ENCODE measurements around the gene ASB18.

Gene ASB18, protein sequence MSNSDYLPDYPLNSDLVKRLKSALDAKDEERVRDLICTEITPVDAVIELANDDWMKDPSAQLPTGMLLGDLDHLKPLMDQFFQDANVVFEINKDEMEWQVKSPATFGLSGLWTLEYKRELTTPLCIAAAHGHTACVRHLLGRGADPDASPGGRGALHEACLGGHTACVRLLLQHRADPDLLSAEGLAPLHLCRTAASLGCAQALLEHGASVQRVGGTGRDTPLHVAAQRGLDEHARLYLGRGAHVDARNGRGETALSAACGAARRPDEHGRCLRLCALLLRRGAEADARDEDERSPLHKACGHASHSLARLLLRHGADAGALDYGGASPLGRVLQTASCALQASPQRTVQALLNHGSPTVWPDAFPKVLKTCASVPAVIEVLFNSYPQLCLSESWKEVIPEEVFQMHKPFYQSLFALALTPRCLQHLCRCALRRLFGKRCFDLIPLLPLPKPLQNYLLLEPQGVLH

DNA sequence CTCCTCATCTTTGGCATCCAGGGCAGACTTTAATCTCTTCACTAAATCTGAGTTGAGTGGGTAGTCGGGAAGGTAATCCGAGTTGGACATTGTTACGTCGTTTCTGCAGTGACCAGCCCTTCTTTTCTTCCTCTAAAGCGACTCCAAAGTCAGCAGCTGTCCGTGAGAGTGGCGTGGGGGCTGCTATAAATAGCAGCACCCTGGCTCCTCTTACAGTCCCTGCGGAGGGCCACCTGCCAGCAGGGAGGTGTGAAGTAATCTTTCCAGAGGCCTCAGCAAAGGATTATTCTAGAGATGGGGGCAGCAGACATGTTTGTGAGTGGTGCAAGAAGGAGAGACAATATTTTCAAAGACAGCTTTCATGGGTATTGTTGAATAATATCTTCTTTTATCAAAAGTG lies at the start of gene ASB18:
TSS of gene ASB18 (minus strand) at position 151 of the 400 bp plus-strand sequence. CDS start at position 90, 61 bp downstream.
- H3K36me3 Mint-ChIP-seq, result no peaks in the 10 kb centered on the region
- H3K4me1 Mint-ChIP-seq, result no peaks in the 10 kb centered on the region
- DNase-seq (ENCODE audit: low spot score in 2 of 2) (no peak), ATAC-seq (no peak)
- H3K9me3 Mint-ChIP-seq, result peaks cover 6% of the 10 kb centered on the region
- H3K27ac Mint-ChIP-seq, result no peak within 1 kb of the TSS
- no peak within 1 kb of the TSS for H3K4me3 Mint-ChIP-seq

DNA sequence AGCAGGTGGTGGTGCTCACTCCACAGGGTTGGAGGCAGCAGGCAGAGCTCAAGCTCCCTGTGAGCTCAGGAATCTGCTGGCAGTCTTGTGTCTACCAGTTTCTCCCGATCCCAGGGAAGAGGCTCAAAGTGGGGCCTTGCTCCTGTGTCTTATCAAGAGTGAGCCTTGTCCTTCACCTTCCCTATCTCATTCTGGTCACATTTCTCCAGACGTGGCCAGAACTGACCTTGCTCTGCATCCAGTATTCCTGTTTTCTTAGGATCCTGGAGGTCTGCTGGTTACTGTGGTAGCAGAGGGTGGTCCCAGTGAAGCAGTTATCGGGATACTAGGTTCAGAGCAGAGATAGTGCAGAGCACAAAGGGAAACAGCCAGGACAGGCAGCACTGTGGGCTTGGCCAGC lies 47.1 kb upstream of the ASB18 start:
- H3K4me1 Mint-ChIP-seq, result no peaks in the 10 kb centered on the region
- DNase-seq (ENCODE audit: low spot score in 2 of 2) (no peak), ATAC-seq (no peak)
- no peaks in the 10 kb centered on the region for H3K9me3 Mint-ChIP-seq
- no peak overlapping the region for H3K27ac Mint-ChIP-seq
- H3K36me3 Mint-ChIP-seq, result no peaks in the 10 kb centered on the region
- no peak overlapping the region for H3K4me3 Mint-ChIP-seq

DNA sequence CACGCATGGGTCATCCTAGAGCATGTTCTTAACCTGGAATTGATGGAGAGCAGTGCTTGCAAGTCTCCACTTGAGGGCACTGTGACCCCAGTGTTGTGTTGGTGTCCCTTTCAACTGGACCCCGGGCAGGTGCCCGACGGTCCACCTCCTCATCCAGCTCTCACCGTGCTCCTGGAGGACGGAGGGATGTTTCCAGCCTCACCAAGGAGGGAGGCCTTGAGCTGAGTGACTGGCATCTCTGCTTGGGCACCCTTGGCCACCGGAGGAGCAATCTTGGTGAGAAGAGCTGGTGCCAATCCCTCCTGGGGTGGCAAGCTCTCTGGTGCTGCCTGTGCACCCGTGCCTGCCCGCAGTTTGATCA lies 45.4 kb upstream of the ASB18 start:
- no peaks in the 10 kb centered on the region for H3K4me1 Mint-ChIP-seq
- ATAC-seq (no peak), DNase-seq (ENCODE audit: low spot score in 2 of 2) (no peak)
- H3K27ac Mint-ChIP-seq, result no peak overlapping the region
- no peaks in the 10 kb centered on the region for H3K36me3 Mint-ChIP-seq
- H3K4me3 Mint-ChIP-seq, result no peak overlapping the region
- H3K9me3 Mint-ChIP-seq, result no peaks in the 10 kb centered on the region

DNA sequence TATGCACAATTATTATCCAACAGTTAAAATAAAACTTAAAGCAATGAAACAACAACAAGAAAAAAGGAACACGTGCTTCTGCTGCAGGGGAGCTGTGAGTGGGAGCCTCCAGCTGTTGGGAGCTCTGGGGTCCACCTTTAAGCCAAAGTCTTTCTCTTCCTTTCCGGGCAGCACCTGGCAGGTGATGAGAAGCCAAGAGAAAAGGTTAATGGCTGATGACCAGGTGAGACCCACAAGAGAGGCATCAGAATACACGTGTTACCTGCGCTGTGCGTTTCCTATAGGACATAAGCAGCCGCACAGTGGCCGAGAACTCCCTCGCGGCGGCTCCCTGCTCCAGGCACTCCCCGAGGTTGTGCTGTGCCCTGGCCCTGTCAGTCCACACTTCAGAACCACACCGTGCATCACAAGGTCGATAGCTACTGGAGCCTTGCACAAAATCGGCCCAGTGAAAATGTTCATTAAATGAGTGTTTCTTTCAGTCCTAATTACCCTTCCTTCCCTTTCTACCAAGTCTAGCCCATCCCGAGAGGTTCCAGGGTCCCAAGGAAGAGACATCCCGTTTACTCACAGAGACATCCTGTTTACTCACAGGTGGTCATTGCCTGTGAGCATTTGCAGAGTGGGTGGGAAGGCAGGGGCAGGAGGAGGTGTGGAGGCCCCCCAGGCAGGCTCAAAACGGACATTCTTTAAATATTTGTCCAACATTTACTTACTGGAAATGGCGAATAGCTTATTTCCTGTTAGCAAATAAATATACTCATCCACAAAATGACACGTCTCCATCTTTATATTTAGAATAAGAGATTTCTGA lies 44.9 kb upstream of the ASB18 start:
- H3K36me3 Mint-ChIP-seq, result no peaks in the 10 kb centered on the region
- no peak overlapping the region for H3K4me3 Mint-ChIP-seq
- ATAC-seq (no peak), DNase-seq (ENCODE audit: low spot score in 2 of 2) (no peak)
- no peaks in the 10 kb centered on the region for H3K9me3 Mint-ChIP-seq
- H3K27ac Mint-ChIP-seq, result no peak overlapping the region
- H3K4me1 Mint-ChIP-seq, result no peaks in the 10 kb centered on the region

DNA sequence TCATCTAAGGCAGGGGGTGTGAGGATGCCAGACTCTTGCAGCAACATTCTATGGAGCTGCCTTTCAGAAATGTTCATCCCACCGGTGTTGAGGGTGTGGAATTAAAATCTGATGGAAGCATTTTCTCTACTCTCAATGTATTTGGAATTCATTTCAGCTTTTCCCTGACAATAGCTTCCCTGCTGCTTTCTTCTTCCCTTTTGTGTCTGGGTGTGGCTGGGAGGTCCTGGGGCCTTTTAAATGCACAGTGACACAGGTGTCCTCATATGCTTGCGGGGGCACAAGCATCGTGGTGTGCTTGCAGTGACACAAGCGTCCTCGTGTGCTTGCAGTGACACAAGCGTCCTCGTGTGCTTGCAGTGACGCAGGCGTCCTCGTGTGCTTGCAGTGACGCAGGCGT lies 43.4 kb upstream of the ASB18 start:
- DNase-seq (ENCODE audit: low spot score in 2 of 2) (no peak), ATAC-seq (no peak)
- no peaks in the 10 kb centered on the region for H3K9me3 Mint-ChIP-seq
- no peaks in the 10 kb centered on the region for H3K4me1 Mint-ChIP-seq
- no peaks in the 10 kb centered on the region for H3K36me3 Mint-ChIP-seq
- no peak overlapping the region for H3K27ac Mint-ChIP-seq
- no peak overlapping the region for H3K4me3 Mint-ChIP-seq

DNA sequence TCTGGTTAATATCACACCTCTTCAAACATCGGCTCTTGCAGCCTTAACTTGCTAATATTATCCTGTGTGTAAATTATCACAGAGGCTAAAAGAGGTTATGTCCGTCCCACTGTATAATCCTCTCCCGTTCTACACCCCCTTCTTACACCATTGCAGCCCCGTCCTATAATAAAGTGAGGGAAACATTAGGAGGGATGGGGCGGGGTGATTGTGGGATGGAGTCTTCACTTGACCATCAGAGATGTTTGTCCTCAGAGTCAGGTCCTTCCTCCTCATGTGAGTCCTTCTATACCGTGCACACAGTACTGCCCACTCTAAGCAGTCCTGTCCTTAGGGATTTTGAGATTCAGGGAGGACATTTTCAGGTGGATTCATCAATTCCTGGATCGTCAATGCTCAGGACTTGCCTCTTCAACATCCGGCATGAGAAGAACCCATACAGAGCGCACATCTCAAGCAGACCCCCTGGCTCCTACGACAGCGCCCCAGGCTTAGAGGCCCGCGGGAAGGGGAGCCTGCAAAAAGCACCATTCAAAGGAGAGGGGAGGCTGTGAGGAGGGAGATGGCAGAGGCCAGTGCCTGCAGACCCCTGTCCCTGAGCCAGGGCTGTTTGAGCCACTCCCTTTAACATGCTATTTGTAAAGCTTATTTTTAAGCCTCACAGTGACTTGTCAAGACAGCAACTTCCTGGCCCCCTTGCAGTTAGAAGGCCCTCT lies 42.8 kb upstream of the ASB18 start:
- ATAC-seq (no peak), DNase-seq (ENCODE audit: low spot score in 2 of 2) (no peak)
- H3K27ac Mint-ChIP-seq, result no peak overlapping the region
- H3K4me1 Mint-ChIP-seq, result no peaks in the 10 kb centered on the region
- H3K9me3 Mint-ChIP-seq, result no peaks in the 10 kb centered on the region
- H3K36me3 Mint-ChIP-seq, result no peaks in the 10 kb centered on the region
- H3K4me3 Mint-ChIP-seq, result no peak overlapping the region

DNA sequence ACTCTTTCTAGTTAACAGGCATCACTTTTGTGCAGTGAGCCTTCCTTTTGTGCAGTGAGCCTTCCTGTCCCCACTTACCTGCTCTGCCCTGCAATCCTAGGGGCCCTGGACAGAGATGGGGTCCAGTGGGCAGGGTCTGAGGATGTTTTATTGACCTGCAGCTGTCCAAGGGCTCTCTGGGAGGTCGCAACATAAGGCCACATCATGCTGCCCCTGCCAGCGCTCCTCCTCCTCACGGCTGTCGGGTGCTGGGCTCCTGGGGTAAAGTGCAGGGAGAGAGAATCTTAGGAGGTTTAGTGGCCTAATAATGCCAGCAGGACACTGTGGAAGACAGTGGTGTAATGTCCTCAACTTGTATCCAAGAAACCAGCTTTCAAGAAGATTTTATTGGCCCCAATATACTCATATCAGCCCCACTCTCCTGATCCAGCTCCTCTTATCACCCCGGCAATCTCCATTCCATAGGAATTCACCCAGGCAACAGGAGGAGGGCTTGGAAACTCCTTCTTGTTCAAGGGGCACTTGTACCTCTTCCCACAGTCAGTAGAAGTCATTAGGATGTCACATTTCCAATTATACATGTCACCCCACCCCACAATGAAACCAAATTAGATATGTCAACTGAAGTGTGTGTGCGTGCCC lies 41.9 kb upstream of the ASB18 start:
- H3K27ac Mint-ChIP-seq, result no peak overlapping the region
- DNase-seq (ENCODE audit: low spot score in 2 of 2) (no peak), ATAC-seq (no peak)
- H3K4me1 Mint-ChIP-seq, result no peaks in the 10 kb centered on the region
- no peaks in the 10 kb centered on the region for H3K36me3 Mint-ChIP-seq
- no peak overlapping the region for H3K4me3 Mint-ChIP-seq
- no peaks in the 10 kb centered on the region for H3K9me3 Mint-ChIP-seq

DNA sequence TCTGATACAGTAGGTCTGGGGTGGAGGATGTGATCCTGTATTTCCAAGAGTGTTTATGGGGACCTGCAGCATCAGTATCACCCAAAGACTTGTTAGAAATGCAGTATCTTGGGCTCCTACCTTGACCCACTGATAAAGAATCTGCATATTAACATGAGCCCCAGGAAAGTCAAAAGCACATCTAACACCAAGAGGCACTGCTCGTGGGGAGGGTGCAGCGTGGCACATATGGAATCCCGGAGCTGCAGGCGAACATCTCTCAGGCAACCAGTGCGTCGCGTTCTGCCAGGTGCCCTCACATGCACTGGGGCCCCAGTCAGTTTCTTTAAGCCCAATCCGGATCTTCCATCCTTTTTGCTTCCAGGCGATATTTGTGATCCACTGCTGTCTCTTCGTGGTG lies 41.3 kb upstream of the ASB18 start:
- Mint-ChIP-seq H3K4me1 (no peaks in the 10 kb centered on the region), H3K27ac (no peak overlapping the region), H3K9me3 (no peaks in the 10 kb centered on the region), H3K4me3 (no peak overlapping the region), H3K36me3 (no peaks in the 10 kb centered on the region)
- ATAC-seq (no peak), DNase-seq (ENCODE audit: low spot score in 2 of 2) (no peak)

DNA sequence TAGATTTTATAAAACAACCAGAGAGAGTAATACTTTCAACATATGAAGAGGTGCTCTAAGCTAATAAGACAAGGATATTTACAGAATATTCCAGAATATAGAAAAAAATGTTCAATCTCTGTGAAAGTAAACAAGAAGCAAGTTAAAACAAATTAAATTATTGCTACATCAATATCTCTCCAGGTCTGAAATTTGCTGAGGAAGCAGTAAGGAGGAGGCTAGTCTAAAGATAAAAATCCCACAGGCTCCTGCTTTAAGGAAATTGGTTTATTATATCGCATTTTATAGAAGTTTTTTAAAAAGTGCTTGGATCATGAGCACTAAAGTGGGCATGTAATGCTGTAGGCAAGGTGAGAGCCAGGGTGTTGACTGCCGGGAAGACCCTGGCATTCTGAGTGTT lies 39.7 kb upstream of the ASB18 start:
- Mint-ChIP-seq H3K4me3 (no peak overlapping the region), H3K9me3 (no peaks in the 10 kb centered on the region), H3K4me1 (no peaks in the 10 kb centered on the region), H3K27ac (no peak overlapping the region), H3K36me3 (no peaks in the 10 kb centered on the region)
- ATAC-seq, result no peak
- no peak for DNase-seq (ENCODE audit: low spot score in 2 of 2)

DNA sequence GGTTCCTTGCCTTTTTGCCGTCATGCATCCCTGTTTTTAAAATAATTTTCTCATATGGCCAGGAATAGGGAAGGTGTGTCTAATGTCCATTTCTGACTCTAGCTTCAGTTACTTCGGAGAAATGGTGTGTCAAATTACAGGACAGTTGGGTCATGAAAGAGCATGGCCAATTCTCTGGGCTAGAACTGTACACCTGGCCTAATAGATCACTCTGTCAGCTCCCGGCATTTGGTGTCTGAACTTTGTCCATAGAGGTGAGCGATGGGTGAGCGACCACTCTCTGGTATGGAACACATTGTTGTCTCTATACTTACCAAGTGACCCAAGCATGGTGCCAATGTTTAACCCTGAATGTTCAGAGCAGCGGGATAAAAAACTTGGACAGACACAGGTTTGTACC lies 38.3 kb upstream of the ASB18 start:
- DNase-seq (ENCODE audit: low spot score in 2 of 2) (no peak), ATAC-seq (no peak)
- Mint-ChIP-seq H3K4me3 (no peak overlapping the region), H3K4me1 (no peaks in the 10 kb centered on the region), H3K36me3 (no peaks in the 10 kb centered on the region), H3K27ac (no peak overlapping the region), H3K9me3 (no peaks in the 10 kb centered on the region)

DNA sequence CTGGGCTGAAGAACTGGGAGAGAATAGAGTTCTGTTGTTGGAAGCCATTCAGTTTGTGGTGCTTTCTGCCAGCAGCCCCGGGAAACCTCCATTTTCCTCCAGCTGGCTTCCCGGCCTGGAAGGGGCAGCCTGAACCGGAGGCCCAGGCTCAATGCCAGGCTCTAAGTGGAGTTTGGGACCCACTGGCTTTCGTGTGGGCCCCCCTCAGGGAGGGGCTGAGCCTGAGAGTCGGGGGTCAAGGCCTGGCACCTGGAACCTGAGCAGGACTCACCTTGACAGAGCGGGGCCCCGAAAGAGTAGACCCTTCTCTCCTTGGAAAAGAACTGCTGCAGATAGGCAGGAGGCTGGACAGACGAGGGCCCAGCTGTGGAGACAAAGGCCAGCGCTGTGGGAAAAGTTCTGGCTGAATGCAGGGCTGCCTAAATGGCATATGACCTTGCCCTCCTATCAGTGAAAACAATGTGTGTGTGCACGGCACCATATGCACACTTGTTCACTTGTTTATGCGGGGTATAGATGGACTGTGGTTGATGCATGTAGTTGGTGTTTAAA lies 34.8 kb upstream of the ASB18 start:
- Mint-ChIP-seq H3K36me3 (no peaks in the 10 kb centered on the region), H3K4me1 (no peaks in the 10 kb centered on the region), H3K27ac (no peak overlapping the region), H3K4me3 (no peak overlapping the region), H3K9me3 (no peaks in the 10 kb centered on the region)
- ATAC-seq, result no peak
- DNase-seq (ENCODE audit: low spot score in 2 of 2), result no peak

DNA sequence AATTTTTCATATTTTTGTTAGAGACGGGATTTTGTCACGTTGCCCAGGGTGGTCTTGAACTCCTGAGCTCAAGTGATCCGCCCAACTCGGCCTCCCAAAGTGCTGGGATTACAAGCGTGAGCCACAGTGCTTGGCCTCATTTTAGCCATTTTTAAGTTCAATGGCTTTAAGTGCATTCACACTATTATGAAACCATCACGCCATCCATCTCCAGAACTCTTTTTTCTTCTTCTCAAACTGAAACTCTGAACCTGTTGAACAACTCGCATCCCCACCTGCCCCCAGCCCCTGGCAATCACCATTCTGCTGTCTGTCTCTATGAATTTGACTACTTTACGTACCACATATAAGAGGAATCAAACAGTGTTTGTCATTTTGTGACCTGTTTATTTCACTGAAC lies 31.3 kb upstream of the ASB18 start:
- Mint-ChIP-seq H3K4me3 (no peak overlapping the region), H3K27ac (no peak overlapping the region), H3K9me3 (no peaks in the 10 kb centered on the region), H3K4me1 (no peaks in the 10 kb centered on the region), H3K36me3 (no peaks in the 10 kb centered on the region)
- ATAC-seq (no peak), DNase-seq (ENCODE audit: low spot score in 2 of 2) (no peak)

DNA sequence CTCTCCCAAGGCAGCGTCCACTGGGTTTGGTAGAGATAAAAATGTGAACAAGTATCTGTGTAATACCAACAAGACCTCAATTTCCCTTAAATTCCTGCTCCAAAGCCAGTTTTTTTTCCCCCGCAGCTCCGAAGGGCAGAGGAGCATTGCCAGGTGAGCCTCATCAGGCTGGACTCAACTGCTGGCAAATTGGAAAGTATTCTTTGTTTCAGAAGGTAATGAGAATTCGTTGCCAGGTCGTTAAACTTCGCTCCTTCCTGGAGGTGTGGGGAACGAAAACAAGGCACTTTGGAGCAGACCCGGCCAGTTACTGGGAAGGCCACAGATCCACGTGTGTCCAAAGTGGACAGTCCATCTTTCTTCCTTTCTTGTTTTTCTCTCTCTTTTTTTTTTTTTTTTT lies 30.4 kb upstream of the ASB18 start:
- Mint-ChIP-seq H3K4me3 (no peak overlapping the region), H3K36me3 (no peaks in the 10 kb centered on the region), H3K27ac (no peak overlapping the region), H3K4me1 (no peaks in the 10 kb centered on the region), H3K9me3 (no peaks in the 10 kb centered on the region)
- ATAC-seq, result no peak
- no peak for DNase-seq (ENCODE audit: low spot score in 2 of 2)

DNA sequence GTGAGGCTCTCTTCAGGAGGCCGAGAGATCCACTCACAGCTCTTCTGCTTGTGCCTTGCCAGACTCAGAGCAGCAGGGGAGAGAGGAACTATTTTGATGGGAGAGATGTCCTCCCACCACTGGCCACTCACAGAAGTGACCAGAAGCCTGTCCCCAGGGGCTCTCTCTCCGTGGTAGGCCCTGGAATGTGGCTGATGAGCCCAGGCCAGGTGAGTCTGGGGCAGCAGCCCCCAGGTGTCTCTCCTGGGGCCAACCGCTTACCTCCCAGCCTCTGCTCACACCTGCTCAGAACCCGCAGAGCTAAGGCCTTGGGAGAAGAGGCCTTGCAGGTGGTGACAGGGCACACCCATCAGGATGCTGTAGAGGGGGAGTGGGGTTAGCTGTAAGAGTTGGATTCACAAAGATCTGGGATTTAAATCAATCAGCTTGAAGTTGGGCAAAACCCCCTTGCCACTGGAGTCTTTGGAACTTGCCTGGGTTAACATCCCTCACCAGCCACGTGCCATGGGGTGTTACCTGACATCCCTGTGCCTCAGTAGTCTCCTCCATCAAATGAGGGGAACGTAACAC lies 29.1 kb upstream of the ASB18 start:
- H3K4me1 Mint-ChIP-seq, result no peaks in the 10 kb centered on the region
- no peaks in the 10 kb centered on the region for H3K9me3 Mint-ChIP-seq
- DNase-seq (ENCODE audit: low spot score in 2 of 2), result no peak
- no peak for ATAC-seq
- no peak overlapping the region for H3K27ac Mint-ChIP-seq
- no peaks in the 10 kb centered on the region for H3K36me3 Mint-ChIP-seq
- no peak overlapping the region for H3K4me3 Mint-ChIP-seq

DNA sequence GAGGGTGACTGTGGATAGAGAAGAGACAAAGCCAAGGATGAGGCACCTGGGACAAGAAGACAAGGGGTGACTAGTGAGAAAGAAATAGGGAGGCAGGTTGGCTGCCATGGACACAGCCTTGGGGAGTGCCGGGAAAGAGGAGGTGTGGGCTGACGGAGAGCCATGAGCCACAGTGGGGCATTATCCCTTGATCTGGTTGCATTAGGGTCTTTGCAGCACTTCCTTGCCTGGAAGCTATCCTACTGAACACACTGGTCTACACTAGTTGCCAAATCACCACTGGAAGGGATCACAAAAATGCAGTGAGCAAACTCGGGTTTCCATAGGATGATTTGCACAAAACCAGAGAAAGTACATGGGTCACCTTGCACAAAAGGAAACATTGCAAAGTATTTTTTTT lies 27.7 kb upstream of the ASB18 start:
- H3K27ac Mint-ChIP-seq, result no peak overlapping the region
- no peaks in the 10 kb centered on the region for H3K36me3 Mint-ChIP-seq
- ATAC-seq, result no peak
- no peak overlapping the region for H3K4me3 Mint-ChIP-seq
- DNase-seq (ENCODE audit: low spot score in 2 of 2), result no peak
- H3K9me3 Mint-ChIP-seq, result no peaks in the 10 kb centered on the region
- H3K4me1 Mint-ChIP-seq, result no peaks in the 10 kb centered on the region
